T-cell (primary cell): ENCODE results near the gene SEMA4F. TPM values are rescaled to one million over a fixed set of nuclear protein-coding genes. Genes with fewer than 3 reads are reported as not detected.
"Not testable (repeated sequence)": the region's sequence is repeated elsewhere in the genome, so short reads cannot be mapped to it uniquely, and the experiment has no call there.

Source experiments
- ATAC-seq, 4 experiments: fragments of 200-7000 bp in 3 of 4; fragments of 150-1000 bp in 1 of 4; cut with Tn5 transposase; replicated peaks in 1 of 4; 1 replicate in 3 of 4; 2 replicates in 1 of 4; pipeline ENCODE4 v1.10.0; 2021; ENCODE audit warnings: moderate library complexity in 3 of 4, mild to moderate bottlenecking in 2 of 4, moderate number of reproducible peaks in 1 of 4
- CTCF ChIA-PET, 2 donors: fragments of 300-600 bp; sonication (Branson Sonifier 250); formaldehyde crosslinking; loops; one replicate each; lab custom pipeline; 2022; ENCODE audit warnings: antibody characterized with exemption in 2 of 2; lab: Charles Lee
- POLR2A ChIA-PET, 2 donors: fragments of 300-600 bp; sonication (Branson Sonifier 250); formaldehyde crosslinking; loops; one replicate each; lab custom pipeline; 2022; ENCODE audit warnings: antibody characterized with exemption in 2 of 2; lab: Charles Lee
- DNase-seq, 35 experiments: peaks; one replicate each; pipeline versions ENCODE4 v3.0.0 to v3.0.0-alpha.2; 2013 to 2023
- H3K27ac ChIP-seq: one replicate; pipeline ENCODE4 v1.5.1; 2013; ENCODE audit warnings: low read length
- H3K27me3 ChIP-seq, 2 experiments: replicated peaks in 1 of 2; 1 replicate in 1 of 2; 2 replicates in 1 of 2; pipeline versions ENCODE4 v1.6.1 to v1.7.0; 2013; ENCODE audit warnings: low read length in 1 of 2, mixed read lengths in 1 of 2; ENCODE audit not compliant: control insufficient read depth in 2 of 2, insufficient read depth in 2 of 2; ENCODE audit errors: extremely low read depth in 1 of 2
- H3K36me3 ChIP-seq, 2 donors: 1 replicate in 1 of 2; 2 replicates in 1 of 2; pipeline versions ENCODE4 v1.6.1 to v1.7.0; 2013; ENCODE audit warnings: low read length in 1 of 2; ENCODE audit not compliant: control insufficient read depth in 2 of 2, insufficient read depth in 1 of 2; ENCODE audit errors: extremely low read depth in 1 of 2
- H3K4me1 ChIP-seq, 2 experiments: 1 replicate in 1 of 2; 2 replicates in 1 of 2; pipeline versions ENCODE4 v1.6.1 to v1.7.0; 2013; ENCODE audit warnings: low read length in 2 of 2, mixed read lengths in 1 of 2; ENCODE audit not compliant: insufficient read depth in 2 of 2, control insufficient read depth in 1 of 2; ENCODE audit errors: extremely low read depth in 1 of 2
- H3K4me3 ChIP-seq, 2 donors: 1 replicate in 1 of 2; 2 replicates in 1 of 2; pipeline versions ENCODE4 v1.5.1 to v1.7.0; 2013; ENCODE audit warnings: mild to moderate bottlenecking in 2 of 2, low read length in 1 of 2, moderate library complexity in 1 of 2; ENCODE audit not compliant: control insufficient read depth in 1 of 2; ENCODE audit errors: extremely low read depth in 1 of 2
- H3K9me3 ChIP-seq: 2 replicates; pipeline ENCODE4 v1.7.0; 2013
- H3K27ac Mint-ChIP-seq, 2 donors: one replicate each; pipeline ENCODE4 v1.8.0; 2020 to 2021; ENCODE audit warnings: mild to moderate bottlenecking in 2 of 2, mixed read lengths in 2 of 2
- H3K27me3 Mint-ChIP-seq, 2 donors: one replicate each; pipeline ENCODE4 v1.8.0; 2021 to 2022; ENCODE audit warnings: mixed read lengths in 2 of 2
- H3K36me3 Mint-ChIP-seq: one replicate; pipeline ENCODE4 v1.8.0; 2021; ENCODE audit warnings: mixed read lengths
- H3K4me1 Mint-ChIP-seq, 3 donors: one replicate each; pipeline ENCODE4 v1.8.0; 2020 to 2022; ENCODE audit warnings: mixed read lengths in 3 of 3, mild to moderate bottlenecking in 1 of 3
- H3K4me3 Mint-ChIP-seq, 3 donors: one replicate each; pipeline ENCODE4 v1.8.0; 2020 to 2022; ENCODE audit warnings: mild to moderate bottlenecking in 3 of 3, mixed read lengths in 3 of 3, moderate library complexity in 3 of 3
- H3K9me3 Mint-ChIP-seq, 3 donors: one replicate each; pipeline ENCODE4 v1.8.0; 2020 to 2022; ENCODE audit warnings: mixed read lengths in 3 of 3
- whole genome bisulfite sequencing: methylation state at CpG from one replicate; pipeline ENCODE4 v1.1.5; 2013; ENCODE audit warnings: missing lambda C conversion rate; ENCODE audit not compliant: insufficient coverage; 5-methylcytosine and 5-hydroxymethylcytosine counted together
- total RNA-seq, 35 experiments: library from RNA in 6 of 35; stranded (reverse) in 6 of 35; fragments of 120-200 nt in 1 of 35; gene quantifications; one replicate each; pipeline versions ENCODE4 v1.2.1 to v1.2.4 and lab custom pipeline; 2013 to 2026

SEMA4F gene
- total RNA-seq, 5 donors from 2014 or later (not counting 1 experiment from before 2014, with no cell fraction given), result 12.2 to 24.9 (median 18.6) TPM

DNA sequence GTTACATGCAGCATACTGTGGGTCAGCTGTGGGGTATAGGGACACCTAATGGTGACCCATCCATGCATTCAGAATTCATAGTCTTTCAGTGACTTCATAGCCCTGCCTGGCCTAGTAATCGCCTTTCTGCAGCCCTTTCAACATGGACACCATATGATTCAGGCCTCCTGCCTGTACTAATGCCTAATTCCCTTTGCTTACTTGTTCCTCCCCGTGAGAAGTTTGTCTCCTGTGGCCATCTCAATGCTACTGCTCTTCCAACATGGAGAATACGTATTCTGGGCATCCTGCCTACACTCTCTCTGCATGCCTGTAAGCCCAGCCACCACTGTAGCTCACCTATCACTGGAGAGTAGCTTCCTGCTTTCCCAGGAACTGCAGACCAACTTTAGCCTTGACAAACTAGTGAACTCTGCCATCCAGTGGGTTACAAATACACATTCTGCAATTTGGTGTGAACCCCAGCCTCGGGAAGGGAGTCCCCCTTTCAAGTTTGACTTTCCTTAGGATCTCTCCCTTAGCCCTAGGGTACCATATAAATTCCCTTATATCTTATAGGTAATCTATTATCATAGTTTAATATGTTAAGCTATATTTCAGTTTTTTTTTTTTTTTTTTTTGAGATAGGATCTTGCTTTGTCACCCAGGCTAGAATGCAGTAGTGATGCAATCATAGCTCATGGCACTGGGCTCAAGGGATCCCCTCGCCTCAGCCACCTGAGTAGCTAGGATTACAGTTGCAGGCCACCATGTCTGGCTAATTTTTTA lies 28.2 kb upstream of the SEMA4F start:
- Mint-ChIP-seq H3K36me3 (no peaks in the 10 kb centered on the region), H3K4me1 (no peaks in the 10 kb centered on the region), H3K4me3 (no peak overlapping the region), H3K27ac (no peak overlapping the region), H3K9me3 (no peaks in the 10 kb centered on the region), H3K27me3 (peaks cover 0 to 4% of the 10 kb centered on the region in 2 donors)
- Histone ChIP-seq H3K4me1 (no peaks in the 10 kb centered on the region), H3K9me3 (no peaks in the 10 kb centered on the region), H3K27ac (no peak overlapping the region), H3K27me3 (no peaks in the 10 kb centered on the region), H3K36me3 (no peaks in the 10 kb centered on the region), H3K4me3 (no peak overlapping the region)
- DNase-seq (no peak), ATAC-seq (no peak)
- POLR2A ChIA-PET, result no interaction called here
- 62% methylated on average over 3 of the region's 5 CpGs for WGBS
- CTCF ChIA-PET, result interaction anchor here in 1 of 2 donors (0.6 to 0.7 kb wide), 2 partner anchors 11 to 15 kb away, joined by 3 to 4 read pairs; no protein-coding TSS in a partner anchor

DNA sequence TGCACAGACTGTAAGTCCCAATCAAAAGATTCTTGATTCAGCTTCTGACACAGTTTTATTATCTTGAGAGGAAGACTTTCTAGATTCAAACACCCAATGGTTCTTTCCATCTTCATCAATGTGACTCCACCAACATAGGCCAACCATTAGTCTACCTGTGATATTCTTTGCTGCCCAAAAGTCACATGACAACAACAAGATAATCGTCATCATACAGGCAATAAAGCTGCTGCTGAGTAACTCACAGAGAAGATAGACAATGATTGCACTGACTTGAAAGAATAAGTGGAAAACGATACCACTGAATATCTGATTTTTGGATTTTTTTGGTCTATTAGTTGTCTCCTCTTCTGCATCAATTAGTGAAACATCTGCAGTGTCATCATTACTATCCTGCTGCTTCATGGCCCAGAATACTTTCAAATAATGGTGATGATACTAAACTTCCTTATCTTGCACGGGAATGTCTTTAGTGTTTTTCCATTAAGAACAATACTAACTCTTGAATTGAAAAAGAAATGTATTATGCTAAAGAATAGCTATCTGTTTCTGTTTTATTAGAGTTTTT lies 25.4 kb upstream of the SEMA4F start:
- no peaks in the 10 kb centered on the region for H3K4me1 ChIP-seq
- H3K4me3 Mint-ChIP-seq, result no peak overlapping the region
- H3K27ac ChIP-seq, result no peak overlapping the region
- ATAC-seq, result no peak
- H3K4me3 ChIP-seq, result no peak overlapping the region
- H3K9me3 ChIP-seq, result no peaks in the 10 kb centered on the region
- ChIA-PET POLR2A (interaction anchor here (0.6 kb wide), 2 partner anchors 13 to 690 kb away, joined by 3 to 9 read pairs; no protein-coding TSS in a partner anchor), CTCF (no interaction called here)
- no peaks in the 10 kb centered on the region for H3K36me3 Mint-ChIP-seq
- H3K27ac Mint-ChIP-seq, result no peak overlapping the region
- H3K27me3 ChIP-seq, result no peaks in the 10 kb centered on the region
- no peak for DNase-seq
- WGBS, result 83% methylated on average over 1 of the region's 3 CpGs
- H3K4me1 Mint-ChIP-seq, result no peaks in the 10 kb centered on the region
- no peaks in the 10 kb centered on the region for H3K36me3 ChIP-seq
- H3K27me3 Mint-ChIP-seq, result peaks cover 0 to 4% of the 10 kb centered on the region in 2 donors
- H3K9me3 Mint-ChIP-seq, result no peaks in the 10 kb centered on the region

DNA sequence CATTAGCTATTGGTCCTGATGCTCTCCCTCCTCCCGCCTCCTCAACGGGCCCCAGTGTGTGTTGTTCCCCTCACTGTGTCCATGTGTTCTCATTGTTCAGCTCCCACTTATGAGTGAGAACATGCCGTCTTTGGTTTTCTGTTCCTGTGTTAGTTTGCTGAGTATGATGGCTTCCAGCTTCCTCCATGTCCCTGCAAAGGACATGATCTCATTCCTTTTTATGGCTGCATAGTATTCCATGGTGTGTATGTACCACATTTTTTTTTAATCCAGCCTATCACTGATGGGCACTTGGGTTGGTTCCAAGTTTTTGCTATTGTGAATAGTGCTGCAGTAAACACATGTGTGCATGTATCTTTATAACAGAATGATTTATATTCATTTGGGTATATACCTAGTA lies 23.6 kb upstream of the SEMA4F start:
- CTCF ChIA-PET, H3K9me3 Mint-ChIP-seq, H3K4me3 ChIP-seq, ATAC-seq, H3K4me1 ChIP-seq, H3K27me3 Mint-ChIP-seq, H3K27ac ChIP-seq, H3K4me1 Mint-ChIP-seq, DNase-seq, H3K27me3 ChIP-seq, H3K36me3 ChIP-seq, H3K27ac Mint-ChIP-seq, POLR2A ChIA-PET, H3K4me3 Mint-ChIP-seq, H3K9me3 ChIP-seq, H3K36me3 Mint-ChIP-seq: not testable (repeated sequence)
- no CpG with 5 or more reads among the region's 3 CpGs for WGBS

DNA sequence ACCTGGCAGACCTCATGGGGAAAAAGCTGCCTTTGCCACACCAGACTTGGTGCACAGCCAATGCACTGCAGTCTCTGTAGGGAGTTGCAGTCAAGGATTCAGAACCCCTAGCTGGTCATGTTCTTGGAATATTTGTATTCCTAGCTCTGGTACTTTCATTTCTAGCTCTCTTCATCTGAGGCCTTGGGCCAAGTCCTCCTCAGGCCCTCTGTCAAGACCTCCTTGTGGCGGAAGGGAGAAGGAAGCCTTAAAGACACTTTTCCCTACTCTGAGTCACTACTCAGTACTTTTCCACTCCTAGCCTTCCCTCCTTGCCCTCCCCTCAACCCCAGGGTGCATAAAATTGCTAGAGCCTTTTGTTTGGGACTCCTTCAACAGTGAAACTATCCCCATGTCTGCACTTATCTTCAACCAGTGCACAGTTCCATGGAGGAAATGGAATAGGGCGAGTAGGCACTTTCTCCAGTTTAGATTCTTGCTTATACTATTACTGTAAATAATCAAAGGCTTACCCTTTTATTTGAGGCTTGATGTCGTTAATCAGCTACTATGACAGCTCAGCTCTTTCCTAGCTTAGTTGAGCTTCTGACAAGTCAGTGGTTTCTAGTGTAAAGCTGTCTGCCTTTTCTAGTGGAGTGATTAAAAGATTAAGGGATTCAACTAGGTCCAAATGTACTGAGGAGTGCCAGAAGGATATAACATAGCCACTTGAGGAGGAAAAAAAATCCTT lies 21.7 kb upstream of the SEMA4F start:
- Histone ChIP-seq H3K27me3 (no peaks in the 10 kb centered on the region), H3K27ac (no peak overlapping the region), H3K36me3 (no peaks in the 10 kb centered on the region), H3K4me3 (no peak overlapping the region), H3K9me3 (no peaks in the 10 kb centered on the region), H3K4me1 (no peaks in the 10 kb centered on the region)
- H3K9me3 Mint-ChIP-seq, result no peaks in the 10 kb centered on the region
- no peaks in the 10 kb centered on the region for H3K36me3 Mint-ChIP-seq
- POLR2A ChIA-PET, result no interaction called here
- CTCF ChIA-PET, result no interaction called here
- H3K4me3 Mint-ChIP-seq, result no peak overlapping the region
- no peak overlapping the region for H3K27ac Mint-ChIP-seq
- no peak for DNase-seq
- ATAC-seq, result no peak
- peaks cover 4 to 11% of the 10 kb centered on the region in 2 donors for H3K27me3 Mint-ChIP-seq
- WGBS, result no CpG with 5 or more reads among the region's 3 CpGs
- H3K4me1 Mint-ChIP-seq, result no peaks in the 10 kb centered on the region

DNA sequence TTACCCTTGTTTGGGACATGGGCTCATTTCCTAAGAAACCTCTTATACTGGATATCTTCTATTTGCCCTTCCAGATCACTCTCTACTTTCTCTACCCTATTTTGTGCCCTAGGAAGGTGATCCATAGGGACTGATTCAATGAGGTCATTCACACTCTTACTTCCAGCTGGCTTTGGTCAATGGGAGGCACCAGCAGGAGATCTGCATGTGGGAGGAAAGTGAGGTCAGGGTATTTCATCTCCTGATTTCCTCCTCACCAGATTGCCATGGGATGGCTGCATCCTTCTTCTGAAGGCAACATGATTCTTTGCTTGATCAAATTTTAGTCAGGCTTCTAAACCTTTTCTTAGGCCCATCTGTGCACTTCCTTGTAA lies 21.1 kb upstream of the SEMA4F start:
- DNase-seq (no peak), ATAC-seq (no peak)
- Mint-ChIP-seq H3K9me3 (no peaks in the 10 kb centered on the region), H3K4me3 (no peak overlapping the region), H3K27ac (no peak overlapping the region), H3K36me3 (no peaks in the 10 kb centered on the region), H3K27me3 (peaks cover 4 to 11% of the 10 kb centered on the region in 2 donors), H3K4me1 (no peaks in the 10 kb centered on the region)
- CTCF ChIA-PET, result no interaction called here
- H3K4me3 ChIP-seq, result no peak overlapping the region
- H3K27ac ChIP-seq, result no peak overlapping the region
- H3K9me3 ChIP-seq, result no peaks in the 10 kb centered on the region
- H3K27me3 ChIP-seq, result no peaks in the 10 kb centered on the region
- POLR2A ChIA-PET, result no interaction called here
- no peaks in the 10 kb centered on the region for H3K36me3 ChIP-seq
- no peaks in the 10 kb centered on the region for H3K4me1 ChIP-seq

DNA sequence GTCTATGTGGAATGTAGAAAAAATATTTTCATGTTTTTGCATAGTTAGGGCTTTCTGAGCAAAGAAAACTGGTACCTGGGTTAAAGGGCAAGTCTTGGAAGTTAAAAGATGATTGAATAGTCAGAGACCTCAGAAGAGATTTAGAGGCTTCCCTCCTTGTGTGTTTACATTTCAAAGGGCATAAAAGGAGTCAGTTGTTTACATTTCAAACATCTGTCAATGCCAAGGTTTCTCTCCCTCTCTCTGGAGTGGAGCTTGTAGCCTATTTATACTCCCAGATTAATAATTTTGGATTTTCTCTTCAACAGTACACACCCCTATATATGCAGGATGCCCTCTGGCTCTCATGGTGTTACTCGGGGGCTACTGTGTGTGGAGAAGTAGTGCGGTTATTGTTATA lies 14.5 kb upstream of the SEMA4F start:
- no peaks in the 10 kb centered on the region for H3K36me3 Mint-ChIP-seq
- Histone ChIP-seq H3K27me3 (peaks cover 0 to 14% of the 10 kb centered on the region in 2 experiments), H3K27ac (no peak overlapping the region), H3K4me1 (no peaks in the 10 kb centered on the region), H3K36me3 (no peaks in the 10 kb centered on the region), H3K9me3 (no peaks in the 10 kb centered on the region), H3K4me3 (no peak overlapping the region)
- no peaks in the 10 kb centered on the region for H3K4me1 Mint-ChIP-seq
- CTCF ChIA-PET, result no interaction called here
- POLR2A ChIA-PET, result no interaction called here
- peaks cover 19 to 38% of the 10 kb centered on the region in 2 donors for H3K27me3 Mint-ChIP-seq
- no peak overlapping the region for H3K27ac Mint-ChIP-seq
- ATAC-seq, result no peak
- DNase-seq, result no peak
- H3K9me3 Mint-ChIP-seq, result no peaks in the 10 kb centered on the region
- no peak overlapping the region for H3K4me3 Mint-ChIP-seq
- WGBS, result no CpG with 5 or more reads among the region's 2 CpGs
